Aorta (tissue), 5 donors: Measurements from ENCODE around the gene C1QB. TPM values are rescaled to one million over a fixed set of nuclear protein-coding genes. Genes with fewer than 3 reads are reported as not detected.
"Not testable (repeated sequence)": the region's sequence is repeated elsewhere in the genome, so short reads cannot be mapped to it uniquely, and the experiment has no call there.

Source experiments
- ATAC-seq: fragments of 200-7000 bp; cut with Tn5 transposase; one replicate; pipeline ENCODE4 v1.9.1; 2022; ENCODE audit warnings: moderate library complexity; ENCODE audit not compliant: low FRiP score
- DNase-seq, 2 donors: peaks; one replicate each; pipeline ENCODE4 v3.0.0-alpha.2; 2020
- H3K27ac ChIP-seq, 2 donors: one replicate each; pipeline ENCODE4 v1.5.1; 2013; ENCODE audit warnings: low read length in 2 of 2, mild to moderate bottlenecking in 2 of 2, moderate library complexity in 2 of 2, control low read depth in 1 of 2, inconsistent platforms in 1 of 2, low read depth in 1 of 2
- H3K27me3 ChIP-seq, 2 donors: one replicate each; pipeline ENCODE4 v1.6.1; 2013; ENCODE audit warnings: control low read depth in 1 of 2, low read length in 1 of 2, mild to moderate bottlenecking in 1 of 2, moderate library complexity in 1 of 2; ENCODE audit not compliant: insufficient read depth in 2 of 2, control insufficient read depth in 1 of 2
- H3K36me3 ChIP-seq, 2 donors: one replicate each; pipeline ENCODE4 v1.6.1; 2013; ENCODE audit warnings: control low read depth in 1 of 2, low read length in 1 of 2, mild to moderate bottlenecking in 1 of 2; ENCODE audit not compliant: insufficient read depth in 2 of 2, control insufficient read depth in 1 of 2
- H3K4me1 ChIP-seq, 2 donors: one replicate each; pipeline ENCODE4 v1.6.1; 2013; ENCODE audit warnings: low read length in 2 of 2, control low read depth in 1 of 2, mild to moderate bottlenecking in 1 of 2, moderate library complexity in 1 of 2; ENCODE audit not compliant: insufficient read depth in 2 of 2, control insufficient read depth in 1 of 2
- H3K4me3 ChIP-seq, 2 donors: one replicate each; pipeline ENCODE4 v1.5.1; 2013; ENCODE audit warnings: low read length in 2 of 2, control low read depth in 1 of 2, mild to moderate bottlenecking in 1 of 2
- H3K9me3 ChIP-seq: one replicate; pipeline ENCODE4 v1.6.1; 2013; ENCODE audit warnings: mild to moderate bottlenecking, low read length; ENCODE audit not compliant: control insufficient read depth
- WGBS, 2 donors: extraction: QIAGEN DNeasy Blood & Tissue Kit; methylation state at CpG; one replicate each; pipeline ENCODE4 v1.1.7; 2013; 5-methylcytosine and 5-hydroxymethylcytosine counted together
- intact Hi-C, 2 donors: fragments of 100-400 bp; cut with DNase I; formaldehyde crosslinking; loops; one replicate each; pipeline versions ENCODE4 v1.14.2 to v1.15.0; 2022
- polyA plus RNA-seq, 2 donors: library from polyadenylated mRNA; stranded (reverse); fragments of 200-250 nt; gene quantifications; one replicate each; pipeline ENCODE4 v1.2.3, GENCODE V29; 2013
- total RNA-seq, 2 donors: library from RNA; stranded (reverse); fragmentation: NEBNext Ultra II Directional; extraction: Animal tissue kit (Norgen Biotek cat#: 25700); gene quantifications; one replicate each; pipeline ENCODE4 v1.2.1, GENCODE V29; 2021
- donor health status: healthy with polysubstance abuse.
- donor health status: Bipolar disorder and iron deficiency.
- donor health status: DM: no; HTN: no; CAD: no.
- donor health status: DM: no; HTN: no; CAD: no.
- donor health status: DM: yes; HTN: yes; CAD: no.

Gene C1QB
- total and polyA plus RNA-seq, 4 donors = 84.7 to 425 (median 267) TPM

- no peaks in the 10 kb centered on the region for H3K27me3 ChIP-seq
- intact Hi-C loops = no loop called here
- H3K9me3 ChIP-seq = no peaks in the 10 kb centered on the region
- DNase-seq = no peak
- no peaks in the 10 kb centered on the region for H3K4me1 ChIP-seq
- ATAC-seq = no peak
- H3K36me3 ChIP-seq = no peaks in the 10 kb centered on the region
- WGBS, 2 donors = 32 to 48% methylated on average over 3 to 7 of the region's 7 CpGs
- H3K27ac ChIP-seq = no peak overlapping the region
- no peak overlapping the region for H3K4me3 ChIP-seq
Observed at GRCh38 chr1:22665752-22666151, 12.7 kb downstream of the C1QB start.

- no peaks in the 10 kb centered on the region for H3K36me3 ChIP-seq
- H3K4me3 ChIP-seq = no peak overlapping the region
- H3K27me3 ChIP-seq = no peaks in the 10 kb centered on the region
- no peak for ATAC-seq
- no peak for DNase-seq
- H3K27ac ChIP-seq = no peak overlapping the region
- H3K4me1 ChIP-seq = no peaks in the 10 kb centered on the region
- intact Hi-C loops = no loop called here
- H3K9me3 ChIP-seq = no peaks in the 10 kb centered on the region
- 15% methylated on average over 2 of the region's 2 CpGs for WGBS, 2 donors
Observed at GRCh38 chr1:22666412-22666811, 13.4 kb downstream of the C1QB start.

GRCh38 chr1:22668840-22669239 lies 15.8 kb downstream of the C1QB start:
- DNase-seq, H3K4me3 ChIP-seq, H3K4me1 ChIP-seq, H3K36me3 ChIP-seq, ATAC-seq, H3K27ac ChIP-seq, intact Hi-C loops, H3K27me3 ChIP-seq, H3K9me3 ChIP-seq: not testable (repeated sequence)
- 91 to 97% methylated on average over 2 of the region's 2 CpGs for WGBS, 2 donors

- no peaks in the 10 kb centered on the region for H3K4me1 ChIP-seq
- ATAC-seq (no peak), DNase-seq (no peak)
- H3K27ac ChIP-seq = no peak overlapping the region
- H3K4me3 ChIP-seq = no peak overlapping the region
- no peaks in the 10 kb centered on the region for H3K27me3 ChIP-seq
- no peaks in the 10 kb centered on the region for H3K9me3 ChIP-seq
- 67 to 69% methylated on average over 12 of the region's 12 CpGs for WGBS, 2 donors
- H3K36me3 ChIP-seq = no peaks in the 10 kb centered on the region
- intact Hi-C loops = no loop called here
Observed at GRCh38 chr1:22670352-22670975, 17.4 kb downstream of the C1QB start.

GRCh38 chr1:22671999-22672398 lies 19.0 kb downstream of the C1QB start:
- Histone ChIP-seq H3K27me3 (no peaks in the 10 kb centered on the region), H3K9me3 (no peaks in the 10 kb centered on the region), H3K4me3 (no peak overlapping the region), H3K36me3 (no peaks in the 10 kb centered on the region), H3K4me1 (no peaks in the 10 kb centered on the region), H3K27ac (no peak overlapping the region)
- ATAC-seq = no peak
- DNase-seq = no peak
- WGBS, 2 donors = 94 to 98% methylated on average over 4 of the region's 4 CpGs
- intact Hi-C loops = no loop called here

- Histone ChIP-seq H3K4me3 (no peak overlapping the region), H3K36me3 (no peaks in the 10 kb centered on the region), H3K27ac (no peak overlapping the region), H3K4me1 (no peaks in the 10 kb centered on the region), H3K27me3 (no peaks in the 10 kb centered on the region), H3K9me3 (no peaks in the 10 kb centered on the region)
- ATAC-seq (no peak), DNase-seq (peak in 1 of 2 donors; percentile 67)
- WGBS, 2 donors = 18 to 21% methylated on average over 17 of the region's 17 CpGs
- intact Hi-C loops = no loop called here
Observed at GRCh38 chr1:22673486-22674409, 20.7 kb downstream of the C1QB start.

- 59 to 70% methylated on average over 1 of the region's 1 CpG for WGBS, 2 donors
- intact Hi-C loops = no loop called here
- no peak overlapping the region for H3K27ac ChIP-seq
- H3K9me3 ChIP-seq = no peaks in the 10 kb centered on the region
- no peaks in the 10 kb centered on the region for H3K27me3 ChIP-seq
- no peak overlapping the region for H3K4me3 ChIP-seq
- no peak for ATAC-seq
- no peak for DNase-seq
- no peaks in the 10 kb centered on the region for H3K36me3 ChIP-seq
- no peaks in the 10 kb centered on the region for H3K4me1 ChIP-seq
Observed at GRCh38 chr1:22674410-22674749, 21.3 kb downstream of the C1QB start.

GRCh38 chr1:22676151-22676550 lies 23.1 kb downstream of the C1QB start:
- H3K4me1 ChIP-seq, H3K27ac ChIP-seq, DNase-seq, intact Hi-C loops, ATAC-seq, H3K27me3 ChIP-seq, H3K4me3 ChIP-seq, H3K9me3 ChIP-seq, H3K36me3 ChIP-seq: not testable (repeated sequence)
- WGBS, 2 donors = 94% methylated on average over 15 of the region's 15 CpGs
